Measurements from ENCODE around the gene NR2C2. TPM values are rescaled to one million over a fixed set of nuclear protein-coding genes. Genes with fewer than 3 reads are reported as not detected.

Gene NR2C2
- total RNA-seq, 4 donors from 2014 or later = 41.8 to 63.9 (median 44.2) TPM

DNA sequence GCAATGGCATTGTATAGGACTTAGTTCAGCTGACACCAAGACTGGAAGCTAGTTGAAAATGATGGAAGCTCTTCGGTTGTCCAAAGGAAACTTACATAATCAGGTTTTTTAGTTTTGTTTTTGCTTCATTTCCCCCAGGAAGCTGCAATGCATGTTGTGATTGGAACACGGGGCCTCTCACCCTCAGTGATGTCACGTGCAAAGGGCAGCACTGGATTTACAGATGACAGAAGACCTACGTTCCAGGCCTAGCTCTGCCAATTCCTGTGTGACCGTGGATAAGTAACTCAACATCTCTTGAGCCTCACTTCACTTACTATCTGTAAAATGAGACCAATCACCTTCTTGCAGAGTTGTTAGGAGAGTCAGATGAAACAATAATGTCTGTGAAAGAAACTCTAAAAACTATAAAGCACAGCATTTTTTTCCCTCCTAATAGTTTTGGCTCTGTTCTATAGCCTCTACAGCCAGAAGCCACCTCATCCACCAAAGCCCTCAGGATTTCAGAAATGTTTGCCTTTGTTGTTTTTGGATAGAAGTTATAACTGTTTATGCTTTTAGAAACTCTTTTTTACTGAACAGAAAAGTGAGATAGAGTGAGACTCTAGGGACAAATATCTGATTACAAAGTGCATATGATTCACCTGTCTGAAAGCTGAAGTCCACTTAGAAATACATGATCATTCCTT lies 146.9 kb downstream of the NR2C2 start:
- TF ChIP-seq, protein P1, sequence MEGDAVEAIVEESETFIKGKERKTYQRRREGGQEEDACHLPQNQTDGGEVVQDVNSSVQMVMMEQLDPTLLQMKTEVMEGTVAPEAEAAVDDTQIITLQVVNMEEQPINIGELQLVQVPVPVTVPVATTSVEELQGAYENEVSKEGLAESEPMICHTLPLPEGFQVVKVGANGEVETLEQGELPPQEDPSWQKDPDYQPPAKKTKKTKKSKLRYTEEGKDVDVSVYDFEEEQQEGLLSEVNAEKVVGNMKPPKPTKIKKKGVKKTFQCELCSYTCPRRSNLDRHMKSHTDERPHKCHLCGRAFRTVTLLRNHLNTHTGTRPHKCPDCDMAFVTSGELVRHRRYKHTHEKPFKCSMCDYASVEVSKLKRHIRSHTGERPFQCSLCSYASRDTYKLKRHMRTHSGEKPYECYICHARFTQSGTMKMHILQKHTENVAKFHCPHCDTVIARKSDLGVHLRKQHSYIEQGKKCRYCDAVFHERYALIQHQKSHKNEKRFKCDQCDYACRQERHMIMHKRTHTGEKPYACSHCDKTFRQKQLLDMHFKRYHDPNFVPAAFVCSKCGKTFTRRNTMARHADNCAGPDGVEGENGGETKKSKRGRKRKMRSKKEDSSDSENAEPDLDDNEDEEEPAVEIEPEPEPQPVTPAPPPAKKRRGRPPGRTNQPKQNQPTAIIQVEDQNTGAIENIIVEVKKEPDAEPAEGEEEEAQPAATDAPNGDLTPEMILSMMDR (IDR thresholded peaks at IDR 0.05; ENCODE audit: low read depth) = no peak

DNA sequence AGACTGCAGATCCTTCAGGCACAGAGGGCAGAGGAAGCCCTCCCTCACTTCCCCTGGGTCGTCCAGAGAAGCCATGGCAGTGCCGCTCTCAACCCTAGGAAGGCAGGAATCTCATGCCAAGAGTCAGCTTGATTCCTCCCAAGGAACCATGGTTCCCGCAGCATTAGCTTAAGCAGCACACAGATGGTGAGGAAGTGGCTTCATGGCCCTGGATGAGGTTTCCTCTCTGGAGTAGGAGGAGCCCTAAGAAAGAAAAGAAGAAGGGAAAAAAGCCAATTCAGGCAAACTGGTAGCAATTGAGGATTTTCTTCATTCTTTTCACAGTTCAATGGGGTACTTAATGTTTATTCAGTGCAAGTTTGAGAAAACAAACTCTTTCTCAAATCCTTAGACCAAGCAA lies 148.7 kb downstream of the NR2C2 start:
- TF ChIP-seq, protein P1 (IDR thresholded peaks at IDR 0.05; ENCODE audit: low read depth) = no peak

DNA sequence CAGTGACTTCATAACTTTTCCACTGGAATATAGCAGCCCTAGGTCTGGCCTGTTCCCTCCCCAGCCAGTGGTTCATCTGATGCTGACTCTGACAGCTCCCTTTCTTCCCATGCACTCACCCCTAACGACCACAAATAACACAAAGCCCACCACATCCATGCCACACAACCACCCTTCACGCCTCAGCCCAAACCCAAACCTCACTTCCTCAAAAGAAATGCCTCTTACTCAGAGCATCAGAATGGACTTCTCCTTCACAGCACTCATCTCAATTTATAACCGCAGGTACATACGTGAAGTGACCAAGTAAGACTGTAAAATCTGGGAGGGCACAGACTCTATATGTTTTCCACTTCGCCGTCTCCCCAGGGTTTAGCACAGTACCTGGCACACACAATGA lies 150.5 kb downstream of the NR2C2 start:
- TF ChIP-seq, protein P1 (IDR thresholded peaks at IDR 0.05; ENCODE audit: low read depth) = no peak

Other genes with a start within 250 kb of the NR2C2 start
- 10 to 100 TPM; 18.2 to 62.9 (median 27.6) TPM for gene FGD5, start 128.6 kb upstream of the NR2C2 start, total RNA-seq
- 10 to 100 TPM; 11.9 to 28.6 (median 23.5) TPM for gene MRPS25, start 117.7 kb downstream of the NR2C2 start, total RNA-seq
- gene RBSN, start 151.6 kb downstream of the NR2C2 start, total RNA-seq = 10 to 100 TPM; 18.7 to 28.0 (median 26.2) TPM